NCI-H2227 treated with DMSO at 0.1 percent for 48 hours (cell line): ENCODE measurements around the gene TAOK2.

Experiments
- DNase-seq: peaks from one replicate; lab custom pipeline; 2025; lab: John Stamatoyannopoulos, UW

TAOK2 gene

GRCh38 chr16:29987371-29988085 lies 13.9 kb downstream of the TAOK2 start:
- no peak for DNase-seq

- no peak for DNase-seq
Measured at GRCh38 chr16:29988346-29989075, 14.8 kb downstream of the TAOK2 start.

GRCh38 chr16:29989111-29989858 lies 15.6 kb downstream of the TAOK2 start:
- DNase-seq = no peak

- DNase-seq = no peak
Measured at GRCh38 chr16:29990034-29990433, 16.4 kb downstream of the TAOK2 start.

GRCh38 chr16:29990883-29991570 lies 17.4 kb downstream of the TAOK2 start:
- no peak for DNase-seq

- DNase-seq = no peak
Measured at GRCh38 chr16:29991571-29991904, 17.9 kb downstream of the TAOK2 start.

GRCh38 chr16:29992344-29992967 lies 18.8 kb downstream of the TAOK2 start:
- no peak for DNase-seq

- DNase-seq = no peak
Measured at GRCh38 chr16:29993191-29993902, 19.7 kb downstream of the TAOK2 start.

GRCh38 chr16:29993903-29994599 lies 20.4 kb downstream of the TAOK2 start:
- DNase-seq = no peak

- no peak for DNase-seq
Measured at GRCh38 chr16:29994600-29995323, 21.1 kb downstream of the TAOK2 start.

GRCh38 chr16:29995324-29995910 lies 21.7 kb downstream of the TAOK2 start, which contains the start of gene HIRIP3:
HIRIP3 (minus strand) TSS chr16:29995617; CDS start chr16:29995605, 12 bp downstream.
- DNase-seq = peak; percentile 82

GRCh38 chr16:29995911-29996765 lies 22.5 kb downstream of the TAOK2 start, which contains the start of gene INO80E:
INO80E (plus strand) TSS chr16:29996241; CDS start chr16:29996311, 70 bp downstream.
- DNase-seq = peak; percentile 96

GRCh38 chr16:29996766-29997250 lies 23.1 kb downstream of the TAOK2 start:
- DNase-seq = no peak

GRCh38 chr16:29999605-30000004 lies 25.9 kb downstream of the TAOK2 start:
- DNase-seq = no peak

GRCh38 chr16:30000735-30001631 lies 27.3 kb downstream of the TAOK2 start:
- no peak for DNase-seq

GRCh38 chr16:30002614-30003346 lies 29.1 kb downstream of the TAOK2 start:
- DNase-seq = no peak
